Heart left ventricle (tissue), 16 donors: Measurements from ENCODE around the gene CNTNAP5. TPM values are rescaled to one million over a fixed set of nuclear protein-coding genes. Genes with fewer than 3 reads are reported as not detected.

Experiments
- ATAC-seq, 4 donors: fragments of 200-7000 bp; cut with Tn5 transposase; one replicate each; pipeline ENCODE4 v1.9.1; 2020 to 2022; ENCODE audit warnings: moderate library complexity in 4 of 4, mild to moderate bottlenecking in 3 of 4, moderate number of reproducible peaks in 1 of 4
- DNase-seq, 5 donors: peaks; one replicate each; pipeline ENCODE4 v3.0.0-alpha.2; 2020
- H3K27ac ChIP-seq, 12 donors: fragments of 200-600 bp; sonication (generic) in 4 of 12; one replicate each; pipeline versions ENCODE4 v1.5.0 to v1.8.0; 2016 to 2022; ENCODE audit warnings: mild to moderate bottlenecking in 2 of 12
- H3K27me3 ChIP-seq, 9 donors: fragments of 200-600 bp; sonication (generic) in 2 of 9; one replicate each; pipeline versions ENCODE4 v1.5.1 to v1.8.0; 2016 to 2022; ENCODE audit warnings: mild to moderate bottlenecking in 3 of 9
- H3K36me3 ChIP-seq, 9 donors: fragments of 200-600 bp; sonication (generic) in 2 of 9; one replicate each; pipeline versions ENCODE4 v1.5.0 to v1.8.0; 2018 to 2022; ENCODE audit warnings: mild to moderate bottlenecking in 2 of 9
- H3K4me1 ChIP-seq, 12 donors: fragments of 200-600 bp; sonication (generic) in 4 of 12; one replicate each; pipeline versions ENCODE4 v1.5.0 to v1.8.0; 2016 to 2022; ENCODE audit warnings: mild to moderate bottlenecking in 3 of 12
- H3K4me3 ChIP-seq, 12 donors: fragments of 200-600 bp; sonication (generic) in 4 of 12; one replicate each; pipeline versions ENCODE4 v1.5.0 to v1.8.0; 2017 to 2022; ENCODE audit warnings: mild to moderate bottlenecking in 9 of 12, moderate library complexity in 4 of 12
- H3K9me3 ChIP-seq, 12 donors: fragments of 200-600 bp; sonication (generic) in 4 of 12; one replicate each; pipeline versions ENCODE4 v1.5.0 to v1.8.0; 2016 to 2022; ENCODE audit warnings: mild to moderate bottlenecking in 1 of 12
- CTCF ChIP-seq, 12 donors: fragments of 200-600 bp; sonication (generic) in 4 of 12; IDR thresholded peaks; one replicate each; pipeline versions ENCODE4 v1.5.0 to v1.8.0; 2018 to 2022; ENCODE audit warnings: antibody characterized with exemption in 12 of 12, mild to moderate bottlenecking in 5 of 12
- POLR2A ChIP-seq, 2 donors: fragments of 450-650 bp; IDR thresholded peaks; one replicate each; pipeline ENCODE4 v1.6.1; 2017; ENCODE audit warnings: antibody characterized with exemption in 2 of 2, mild to moderate bottlenecking in 2 of 2, moderate library complexity in 2 of 2
- WGBS, 4 donors: extraction: QIAGEN DNeasy Blood & Tissue Kit in 2 of 4; methylation state at CpG; one replicate each; pipeline versions ENCODE4 v1.1.5 to v1.1.7; 2013 to 2018; 5-methylcytosine and 5-hydroxymethylcytosine counted together
- intact Hi-C, 10 donors: fragments of 100-400 bp; cut with DNase I; formaldehyde crosslinking; loops; one replicate each; pipeline versions ENCODE4 v1.11.1 to v1.14.2; 2022
- polyA plus RNA-seq, 2 donors: library from polyadenylated mRNA; stranded (reverse); fragments of 200-250 nt; gene quantifications; one replicate each; pipeline ENCODE4 v1.2.3, GENCODE V29; 2013
- total RNA-seq, 9 donors: library from RNA; depleted of rRNA in 2 of 9; stranded (reverse); fragments of >200 nt in 2 of 9; fragmentation: NEBNext Ultra II Directional in 3 of 9; extraction: Animal tissue kit (Norgen Biotek cat#: 25700) in 3 of 9; gene quantifications; one replicate each; pipeline versions ENCODE4 v1.1.0 to v1.2.4, GENCODE V29; 2016 to 2023
- donor health status: ischemic (EF 13 %, LVEDD 7.1; RV severe dilation, severe dysfunction).
- donor health status: healthy with polysubstance abuse.
- donor health status: DM: no; HTN: yes; CAD: no.
- donor health status: DM: no; HTN: no; CAD: no.
- donor health status: ischemic (EF 25% LVEDD 6.9; RV normal size, moderate dysfunction).
- donor health status: ischemic (EF 25% LVEDD 5.7; RV mildly dilated, moderate dysfunction).
- donor health status: healthy.
- donor health status: DM: yes; HTN: yes; CAD: no.
- donor health status: ischemic (EF 35%, LVEDD 5.7; RV mildly dilated, moderate dysfunction).
- donor health status: nonischemic (EF 11% LVEDD 7.7; RV severe dilation, severe dysfunction).
- donor health status: DM: yes; HTN: yes; CAD: no.
- donor health status: PGD.
- donor health status: ischemic (EF 29% LVEDD 5.4; RV normal size, mild dysfunction).
- donor health status: nonischemic (EF 23%, LVEDD 6.1; RV moderate dilation, normal function).

CNTNAP5 gene
- total and polyA plus RNA-seq, 11 donors: not detected

- ATAC-seq: no peak
- H3K4me3 ChIP-seq: no peak overlapping the region
- WGBS, 4 donors: 58 to 67% (median 62%) methylated on average over 5 of the region's 5 CpGs
- DNase-seq: no peak
- no peaks in the 10 kb centered on the region for H3K27me3 ChIP-seq
- TF ChIP-seq POLR2A (IDR thresholded peaks at IDR 0.05) (no peak), CTCF (IDR thresholded peaks at IDR 0.05) (no peak)
- no peaks in the 10 kb centered on the region for H3K36me3 ChIP-seq
- intact Hi-C loops: no loop called here
- H3K9me3 ChIP-seq: no peaks in the 10 kb centered on the region
- H3K4me1 ChIP-seq: no peaks in the 10 kb centered on the region
- no peak overlapping the region for H3K27ac ChIP-seq
These were observed 292.0 kb downstream of the CNTNAP5 start for GRCh38 chr2:124316881-124317605.

- Histone ChIP-seq H3K27ac (no peak overlapping the region), H3K4me1 (no peaks in the 10 kb centered on the region), H3K4me3 (no peak overlapping the region), H3K36me3 (no peaks in the 10 kb centered on the region), H3K27me3 (no peaks in the 10 kb centered on the region), H3K9me3 (no peaks in the 10 kb centered on the region)
- intact Hi-C loops: no loop called here
- no peak for DNase-seq
- 55 to 74% (median 68%) methylated on average over 1 of the region's 1 CpG for WGBS, 4 donors
- ATAC-seq: no peak
- no peak for TF ChIP-seq CTCF (IDR thresholded peaks at IDR 0.05)
- no peak for TF ChIP-seq POLR2A (IDR thresholded peaks at IDR 0.05)
These were observed 292.5 kb downstream of the CNTNAP5 start for GRCh38 chr2:124317628-124318027.

GRCh38 chr2:124318913-124319312 is 293.8 kb downstream of the CNTNAP5 start:
- Histone ChIP-seq H3K27me3 (no peaks in the 10 kb centered on the region), H3K36me3 (no peaks in the 10 kb centered on the region), H3K4me1 (no peaks in the 10 kb centered on the region), H3K27ac (no peak overlapping the region), H3K9me3 (no peaks in the 10 kb centered on the region), H3K4me3 (no peak overlapping the region)
- 51 to 66% (median 60%) methylated on average over 2 of the region's 2 CpGs for WGBS, 4 donors
- no peak for DNase-seq
- ATAC-seq: no peak
- intact Hi-C loops: no loop called here
- TF ChIP-seq CTCF (IDR thresholded peaks at IDR 0.05) (no peak), POLR2A (IDR thresholded peaks at IDR 0.05) (no peak)

- no peak overlapping the region for H3K4me3 ChIP-seq
- H3K27ac ChIP-seq: no peak overlapping the region
- TF ChIP-seq CTCF (IDR thresholded peaks at IDR 0.05) (no peak), POLR2A (IDR thresholded peaks at IDR 0.05) (no peak)
- H3K27me3 ChIP-seq: no peaks in the 10 kb centered on the region
- ATAC-seq (no peak), DNase-seq (no peak)
- H3K36me3 ChIP-seq: no peaks in the 10 kb centered on the region
- no peaks in the 10 kb centered on the region for H3K9me3 ChIP-seq
- intact Hi-C loops: no loop called here
- WGBS, 4 donors: 71 to 75% (median 72%) methylated on average over 3 of the region's 3 CpGs
- no peaks in the 10 kb centered on the region for H3K4me1 ChIP-seq
These were observed 294.5 kb downstream of the CNTNAP5 start for GRCh38 chr2:124319577-124319976.
